Progenitor cell of endocrine pancreas (in vitro differentiated cells): ENCODE data around the gene CACNG4. TPM values are rescaled to one million over a fixed set of nuclear protein-coding genes. Genes with fewer than 3 reads are reported as not detected.
A peak's percentile ranks its signal among the peaks of the same experiment; 100 is the strongest.
"Not testable (repeated sequence)": the region's sequence is repeated elsewhere in the genome, so short reads cannot be mapped to it uniquely, and the experiment has no call there.

Source experiments
- DNase-seq: peaks from one replicate; pipeline ENCODE4 v3.0.0; 2021; ENCODE audit warnings: low spot score; ENCODE audit not compliant: unreplicated experiment
- H3K27ac Mint-ChIP-seq: 2 replicates; pipeline ENCODE4 v1.8.0; 2021; ENCODE audit warnings: mild to moderate bottlenecking, moderate library complexity, mixed read lengths
- H3K27me3 Mint-ChIP-seq: 2 replicates; pipeline ENCODE4 v1.8.0; 2021; ENCODE audit warnings: mixed read lengths
- H3K36me3 Mint-ChIP-seq: 2 replicates; pipeline ENCODE4 v1.8.0; 2022; ENCODE audit warnings: mixed read lengths; ENCODE audit not compliant: insufficient read depth
- H3K4me1 Mint-ChIP-seq: 2 replicates; pipeline ENCODE4 v1.8.0; 2021; ENCODE audit warnings: low read depth, mixed read lengths
- H3K4me3 Mint-ChIP-seq: 2 replicates; pipeline ENCODE4 v1.8.0; 2021; ENCODE audit warnings: low read depth, mild to moderate bottlenecking, moderate library complexity, mixed read lengths
- H3K9me3 Mint-ChIP-seq: 2 replicates; pipeline ENCODE4 v1.8.0; 2021; ENCODE audit warnings: low read depth, mixed read lengths
- CTCF ChIP-seq: fragments of 200-600 bp; sonication (generic); IDR thresholded peaks from one replicate; pipeline ENCODE4 v1.5.0; 2021; ENCODE audit warnings: antibody characterized with exemption, mild to moderate bottlenecking; ENCODE audit not compliant: unreplicated experiment
- total RNA-seq: library from RNA; stranded (reverse); gene quantifications from 2 replicates; pipeline ENCODE4 v1.2.1, GENCODE V29; 2021

CACNG4 gene
- total RNA-seq, 1 donor from 2014 or later: 6.5 TPM

GRCh38 chr17:66971730-66972441 is 7.4 kb downstream of the CACNG4 start:
- H3K36me3 Mint-ChIP-seq: no peaks in the 10 kb centered on the region
- no peak for TF ChIP-seq CTCF
- no peaks in the 10 kb centered on the region for H3K9me3 Mint-ChIP-seq
- no peak overlapping the region for H3K27ac Mint-ChIP-seq
- DNase-seq: no peak
- peaks cover 1% of the 10 kb centered on the region for H3K4me1 Mint-ChIP-seq
- H3K27me3 Mint-ChIP-seq: peaks cover 42% of the 10 kb centered on the region
- no peak overlapping the region for H3K4me3 Mint-ChIP-seq

- H3K27me3 Mint-ChIP-seq: peaks cover 40% of the 10 kb centered on the region
- not testable (repeated sequence) for H3K36me3 Mint-ChIP-seq, H3K4me1 Mint-ChIP-seq, H3K9me3 Mint-ChIP-seq, H3K4me3 Mint-ChIP-seq, H3K27ac Mint-ChIP-seq, DNase-seq
Observed at GRCh38 chr17:66972442-66972830, 7.9 kb downstream of the CACNG4 start.

GRCh38 chr17:66975188-66975587 is 10.7 kb downstream of the CACNG4 start:
- no peak overlapping the region for H3K27ac Mint-ChIP-seq
- H3K4me3 Mint-ChIP-seq: no peak overlapping the region
- H3K4me1 Mint-ChIP-seq: peaks cover 1% of the 10 kb centered on the region
- peaks cover 30% of the 10 kb centered on the region for H3K27me3 Mint-ChIP-seq
- H3K36me3 Mint-ChIP-seq: no peaks in the 10 kb centered on the region
- no peaks in the 10 kb centered on the region for H3K9me3 Mint-ChIP-seq
- TF ChIP-seq CTCF: no peak
- DNase-seq: no peak

- no peak overlapping the region for H3K4me3 Mint-ChIP-seq
- peak; percentile 40 for TF ChIP-seq CTCF
- H3K27ac Mint-ChIP-seq: no peak overlapping the region
- H3K4me1 Mint-ChIP-seq: peaks cover 1% of the 10 kb centered on the region
- H3K36me3 Mint-ChIP-seq: no peaks in the 10 kb centered on the region
- no peaks in the 10 kb centered on the region for H3K9me3 Mint-ChIP-seq
- H3K27me3 Mint-ChIP-seq: peaks cover 27% of the 10 kb centered on the region
- DNase-seq: no peak
Observed at GRCh38 chr17:66975614-66976378, 11.3 kb downstream of the CACNG4 start.

- H3K27me3 Mint-ChIP-seq: peaks cover 25% of the 10 kb centered on the region
- no peak for TF ChIP-seq CTCF
- no peak overlapping the region for H3K4me3 Mint-ChIP-seq
- H3K4me1 Mint-ChIP-seq: peaks cover under 1% of the 10 kb centered on the region
- no peak for DNase-seq
- H3K9me3 Mint-ChIP-seq: no peaks in the 10 kb centered on the region
- no peaks in the 10 kb centered on the region for H3K36me3 Mint-ChIP-seq
- H3K27ac Mint-ChIP-seq: no peak overlapping the region
Observed at GRCh38 chr17:66976379-66976663, 11.8 kb downstream of the CACNG4 start.

GRCh38 chr17:66976781-66977201 is 12.3 kb downstream of the CACNG4 start:
- Mint-ChIP-seq H3K27ac (no peak overlapping the region), H3K4me3 (no peak overlapping the region), H3K4me1 (no peaks in the 10 kb centered on the region), H3K27me3 (peaks cover 20% of the 10 kb centered on the region), H3K36me3 (no peaks in the 10 kb centered on the region), H3K9me3 (no peaks in the 10 kb centered on the region)
- TF ChIP-seq CTCF: no peak
- DNase-seq: no peak
